Prostate gland (tissue), 2 donors: ENCODE measurements around the gene TMEM117.

Source experiments
- POLR2A ChIP-seq: fragments of 450-650 bp; IDR thresholded peaks from one replicate; pipeline ENCODE4 v1.6.1; 2016; ENCODE audit warnings: antibody characterized with exemption, mild to moderate bottlenecking
- TF ChIP-seq, protein P1 (sequence below), 4 experiments: fragments of 200-600 bp in 2 of 4; fragments of 450-650 bp in 2 of 4; sonication (generic) in 2 of 4; IDR thresholded peaks; 1 replicate in 3 of 4; 2 replicates in 1 of 4; pipeline ENCODE4 v1.5.1; 2016 to 2019; ENCODE audit warnings: antibody characterized with exemption in 4 of 4, mild to moderate bottlenecking in 2 of 4, moderate library complexity in 2 of 4

DNA sequence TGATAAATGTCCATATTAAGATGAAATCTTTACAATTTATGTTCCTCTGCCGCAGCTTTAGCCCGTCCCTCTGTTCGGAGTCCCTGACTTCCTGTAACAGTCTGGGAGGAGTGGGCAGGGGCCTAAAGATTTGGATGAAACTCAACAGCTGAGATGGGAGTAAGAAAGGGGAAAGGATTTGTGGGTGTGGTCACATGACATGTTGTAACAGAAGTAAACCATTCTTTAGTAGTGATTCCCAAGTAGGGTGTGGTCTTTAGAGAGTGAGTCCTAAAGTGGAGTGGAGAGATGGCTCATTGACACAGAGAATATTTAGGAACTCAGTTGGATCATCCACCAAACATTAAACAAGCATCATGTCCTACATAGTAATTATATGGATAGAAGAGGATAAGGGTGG lies 12.9 kb downstream of the TMEM117 start:
- no peak for TF ChIP-seq POLR2A
- TF ChIP-seq, protein P1, sequence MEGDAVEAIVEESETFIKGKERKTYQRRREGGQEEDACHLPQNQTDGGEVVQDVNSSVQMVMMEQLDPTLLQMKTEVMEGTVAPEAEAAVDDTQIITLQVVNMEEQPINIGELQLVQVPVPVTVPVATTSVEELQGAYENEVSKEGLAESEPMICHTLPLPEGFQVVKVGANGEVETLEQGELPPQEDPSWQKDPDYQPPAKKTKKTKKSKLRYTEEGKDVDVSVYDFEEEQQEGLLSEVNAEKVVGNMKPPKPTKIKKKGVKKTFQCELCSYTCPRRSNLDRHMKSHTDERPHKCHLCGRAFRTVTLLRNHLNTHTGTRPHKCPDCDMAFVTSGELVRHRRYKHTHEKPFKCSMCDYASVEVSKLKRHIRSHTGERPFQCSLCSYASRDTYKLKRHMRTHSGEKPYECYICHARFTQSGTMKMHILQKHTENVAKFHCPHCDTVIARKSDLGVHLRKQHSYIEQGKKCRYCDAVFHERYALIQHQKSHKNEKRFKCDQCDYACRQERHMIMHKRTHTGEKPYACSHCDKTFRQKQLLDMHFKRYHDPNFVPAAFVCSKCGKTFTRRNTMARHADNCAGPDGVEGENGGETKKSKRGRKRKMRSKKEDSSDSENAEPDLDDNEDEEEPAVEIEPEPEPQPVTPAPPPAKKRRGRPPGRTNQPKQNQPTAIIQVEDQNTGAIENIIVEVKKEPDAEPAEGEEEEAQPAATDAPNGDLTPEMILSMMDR (IDR thresholded peaks at IDR 0.05) = no peak
